ENCODE measurements around the gene TP53RK. TPM values are rescaled to one million over a fixed set of nuclear protein-coding genes. Genes with fewer than 3 reads are reported as not detected.

The TP53RK gene
- total RNA-seq, 1 experiment from 2014 or later = 12.4 TPM

- TF ChIP-seq STAT6 (CRISPR knock-in tag; conservative IDR thresholded peaks at IDR 0.05; ENCODE audit: low read depth) (no peak), ATF3 (CRISPR knock-in tag; conservative IDR thresholded peaks at IDR 0.05) (no peak)
- TF ChIP-seq, protein P1, sequence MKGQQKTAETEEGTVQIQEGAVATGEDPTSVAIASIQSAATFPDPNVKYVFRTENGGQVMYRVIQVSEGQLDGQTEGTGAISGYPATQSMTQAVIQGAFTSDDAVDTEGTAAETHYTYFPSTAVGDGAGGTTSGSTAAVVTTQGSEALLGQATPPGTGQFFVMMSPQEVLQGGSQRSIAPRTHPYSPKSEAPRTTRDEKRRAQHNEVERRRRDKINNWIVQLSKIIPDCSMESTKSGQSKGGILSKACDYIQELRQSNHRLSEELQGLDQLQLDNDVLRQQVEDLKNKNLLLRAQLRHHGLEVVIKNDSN (CRISPR knock-in tag; IDR thresholded peaks at IDR 0.05) = no peak
- TF ChIP-seq, protein P2, sequence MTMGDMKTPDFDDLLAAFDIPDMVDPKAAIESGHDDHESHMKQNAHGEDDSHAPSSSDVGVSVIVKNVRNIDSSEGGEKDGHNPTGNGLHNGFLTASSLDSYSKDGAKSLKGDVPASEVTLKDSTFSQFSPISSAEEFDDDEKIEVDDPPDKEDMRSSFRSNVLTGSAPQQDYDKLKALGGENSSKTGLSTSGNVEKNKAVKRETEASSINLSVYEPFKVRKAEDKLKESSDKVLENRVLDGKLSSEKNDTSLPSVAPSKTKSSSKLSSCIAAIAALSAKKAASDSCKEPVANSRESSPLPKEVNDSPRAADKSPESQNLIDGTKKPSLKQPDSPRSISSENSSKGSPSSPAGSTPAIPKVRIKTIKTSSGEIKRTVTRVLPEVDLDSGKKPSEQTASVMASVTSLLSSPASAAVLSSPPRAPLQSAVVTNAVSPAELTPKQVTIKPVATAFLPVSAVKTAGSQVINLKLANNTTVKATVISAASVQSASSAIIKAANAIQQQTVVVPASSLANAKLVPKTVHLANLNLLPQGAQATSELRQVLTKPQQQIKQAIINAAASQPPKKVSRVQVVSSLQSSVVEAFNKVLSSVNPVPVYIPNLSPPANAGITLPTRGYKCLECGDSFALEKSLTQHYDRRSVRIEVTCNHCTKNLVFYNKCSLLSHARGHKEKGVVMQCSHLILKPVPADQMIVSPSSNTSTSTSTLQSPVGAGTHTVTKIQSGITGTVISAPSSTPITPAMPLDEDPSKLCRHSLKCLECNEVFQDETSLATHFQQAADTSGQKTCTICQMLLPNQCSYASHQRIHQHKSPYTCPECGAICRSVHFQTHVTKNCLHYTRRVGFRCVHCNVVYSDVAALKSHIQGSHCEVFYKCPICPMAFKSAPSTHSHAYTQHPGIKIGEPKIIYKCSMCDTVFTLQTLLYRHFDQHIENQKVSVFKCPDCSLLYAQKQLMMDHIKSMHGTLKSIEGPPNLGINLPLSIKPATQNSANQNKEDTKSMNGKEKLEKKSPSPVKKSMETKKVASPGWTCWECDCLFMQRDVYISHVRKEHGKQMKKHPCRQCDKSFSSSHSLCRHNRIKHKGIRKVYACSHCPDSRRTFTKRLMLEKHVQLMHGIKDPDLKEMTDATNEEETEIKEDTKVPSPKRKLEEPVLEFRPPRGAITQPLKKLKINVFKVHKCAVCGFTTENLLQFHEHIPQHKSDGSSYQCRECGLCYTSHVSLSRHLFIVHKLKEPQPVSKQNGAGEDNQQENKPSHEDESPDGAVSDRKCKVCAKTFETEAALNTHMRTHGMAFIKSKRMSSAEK (CRISPR knock-in tag; IDR thresholded peaks at IDR 0.05; ENCODE audit: borderline replicate concordance) = no peak
These were observed 32.2 kb upstream of the TP53RK start (continued) for GRCh38 chr20:46721476-46721875.

DNA sequence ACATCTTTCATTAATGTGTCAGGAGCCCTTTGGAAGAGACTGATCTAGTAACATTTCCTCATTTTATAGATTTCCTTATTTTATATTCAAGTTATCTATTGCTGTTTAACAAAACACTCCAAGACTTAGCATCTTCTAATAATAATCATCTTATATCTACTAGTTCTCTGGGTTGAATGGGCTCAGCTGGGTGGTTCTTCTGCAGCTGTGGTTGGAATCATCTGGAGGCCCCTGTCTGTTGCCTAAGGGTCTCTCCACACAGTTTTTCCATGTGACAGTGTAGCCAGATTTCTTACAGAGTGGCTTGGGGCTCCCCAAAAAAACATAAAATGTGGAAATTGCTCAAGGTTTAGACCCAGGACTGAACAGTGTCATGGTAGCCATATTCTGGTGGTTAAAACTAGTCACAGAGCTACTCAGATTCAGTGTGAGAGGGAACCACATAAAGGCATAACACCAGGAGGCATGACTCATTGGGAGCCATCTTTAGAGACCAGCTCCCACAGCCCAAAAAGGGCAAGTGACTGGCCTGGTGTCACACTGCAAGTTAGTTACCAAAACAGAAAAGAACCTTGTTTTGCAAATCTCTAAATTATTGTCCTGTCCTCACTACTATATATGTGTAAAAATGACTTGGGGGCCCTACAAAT lies 31.7 kb upstream of the TP53RK start:
- Mint-ChIP-seq H3K27me3 (ENCODE audit: low read depth) (peaks cover 5% of the 10 kb centered on the region), H3K4me3 (no peak overlapping the region), H3K4me1 (no peaks in the 10 kb centered on the region), H3K36me3 (peaks cover 22% of the 10 kb centered on the region), H3K27ac (no peak overlapping the region), H3K9me3 (peaks cover 27% of the 10 kb centered on the region)
- ChIA-PET CTCF (interaction anchor here (0.7 kb wide), 1 partner anchor 82 kb away, joined by 4 read pairs; no protein-coding TSS in a partner anchor), POLR2A (no interaction called here)
- ATAC-seq (no peak), DNase-seq (ENCODE audit: low spot score) (no peak)
- TF ChIP-seq FOXP1 (CRISPR knock-in tag; IDR thresholded peaks at IDR 0.05; ENCODE audit: borderline replicate concordance) = no peak
- TF ChIP-seq ZNF138 (CRISPR knock-in tag; conservative IDR thresholded peaks at IDR 0.05) = no peak
- no peak for TF ChIP-seq EMX1 (CRISPR knock-in tag; IDR thresholded peaks at IDR 0.05)
- TF ChIP-seq ETV6 (CRISPR knock-in tag; IDR thresholded peaks at IDR 0.05) = no peak
- no peak for TF ChIP-seq NFATC4 (CRISPR knock-in tag; IDR thresholded peaks at IDR 0.05)
- no peak for TF ChIP-seq ZNF232 (CRISPR knock-in tag; IDR thresholded peaks at IDR 0.05)
- TF ChIP-seq, protein P3, sequence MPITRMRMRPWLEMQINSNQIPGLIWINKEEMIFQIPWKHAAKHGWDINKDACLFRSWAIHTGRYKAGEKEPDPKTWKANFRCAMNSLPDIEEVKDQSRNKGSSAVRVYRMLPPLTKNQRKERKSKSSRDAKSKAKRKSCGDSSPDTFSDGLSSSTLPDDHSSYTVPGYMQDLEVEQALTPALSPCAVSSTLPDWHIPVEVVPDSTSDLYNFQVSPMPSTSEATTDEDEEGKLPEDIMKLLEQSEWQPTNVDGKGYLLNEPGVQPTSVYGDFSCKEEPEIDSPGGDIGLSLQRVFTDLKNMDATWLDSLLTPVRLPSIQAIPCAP (CRISPR knock-in tag; IDR thresholded peaks at IDR 0.05) = no peak
- no peak for TF ChIP-seq ZMAT4 (CRISPR knock-in tag; IDR thresholded peaks at IDR 0.05)
- no peak for TF ChIP-seq PRRX2 (CRISPR knock-in tag; IDR thresholded peaks at IDR 0.05)
- no peak for TF ChIP-seq MXD4 (CRISPR knock-in tag; IDR thresholded peaks at IDR 0.05; ENCODE audit: borderline replicate concordance)
- TF ChIP-seq, protein P4, sequence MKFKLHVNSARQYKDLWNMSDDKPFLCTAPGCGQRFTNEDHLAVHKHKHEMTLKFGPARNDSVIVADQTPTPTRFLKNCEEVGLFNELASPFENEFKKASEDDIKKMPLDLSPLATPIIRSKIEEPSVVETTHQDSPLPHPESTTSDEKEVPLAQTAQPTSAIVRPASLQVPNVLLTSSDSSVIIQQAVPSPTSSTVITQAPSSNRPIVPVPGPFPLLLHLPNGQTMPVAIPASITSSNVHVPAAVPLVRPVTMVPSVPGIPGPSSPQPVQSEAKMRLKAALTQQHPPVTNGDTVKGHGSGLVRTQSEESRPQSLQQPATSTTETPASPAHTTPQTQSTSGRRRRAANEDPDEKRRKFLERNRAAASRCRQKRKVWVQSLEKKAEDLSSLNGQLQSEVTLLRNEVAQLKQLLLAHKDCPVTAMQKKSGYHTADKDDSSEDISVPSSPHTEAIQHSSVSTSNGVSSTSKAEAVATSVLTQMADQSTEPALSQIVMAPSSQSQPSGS (CRISPR knock-in tag; IDR thresholded peaks at IDR 0.05; ENCODE audit: borderline replicate concordance, low read depth) = no peak
- TF ChIP-seq KAT7 (CRISPR knock-in tag; IDR thresholded peaks at IDR 0.05; ENCODE audit: borderline replicate concordance) = no peak
- no peak for TF ChIP-seq JAZF1 (CRISPR knock-in tag; IDR thresholded peaks at IDR 0.05)
- TF ChIP-seq NFYB (CRISPR knock-in tag; conservative IDR thresholded peaks at IDR 0.05; ENCODE audit: low read depth) = no peak
- TF ChIP-seq ZNF121 (CRISPR knock-in tag; IDR thresholded peaks at IDR 0.05) = no peak
- TF ChIP-seq E2F1 (CRISPR knock-in tag; IDR thresholded peaks at IDR 0.05) = no peak
